K562 (cell line): ENCODE results near the gene SDC3. TPM values are rescaled to one million over a fixed set of nuclear protein-coding genes. Genes with fewer than 3 reads are reported as not detected.

Source experiments
- CAMTA2 ChIP-seq: fragments of 250-450 bp; sonication (Bioruptor Pico); conservative IDR thresholded peaks from 2 replicates; pipeline ENCODE4 v1.5.1; 2022
- ETV5 ChIP-seq: sonication (generic); formaldehyde crosslinking; IDR thresholded peaks from 2 replicates; pipeline ENCODE4 v1.4.0; 2020; ENCODE audit warnings: low read depth, mild to moderate bottlenecking, missing genetic modification reagents
- FIP1L1 ChIP-seq: fragments of 200-400 bp; formaldehyde crosslinking; IDR thresholded peaks from 2 replicates; pipeline ENCODE4 v1.6.1; 2018; ENCODE audit warnings: mild to moderate bottlenecking, low read depth, low read length; ENCODE audit not compliant: poor library complexity, severe bottlenecking
- HDAC3 ChIP-seq: fragments of 450-650 bp; IDR thresholded peaks from 2 replicates; pipeline ENCODE4 v1.6.1; 2018; ENCODE audit warnings: borderline replicate concordance, mild to moderate bottlenecking, moderate library complexity; ENCODE audit not compliant: partially characterized antibody
- KAT8 ChIP-seq: fragments of 450-650 bp; IDR thresholded peaks from 2 replicates; pipeline ENCODE4 v1.6.1; 2016; ENCODE audit warnings: low read depth, mild to moderate bottlenecking
- KLF6 ChIP-seq: fragments of 250-450 bp; sonication (Bioruptor Pico); IDR thresholded peaks from 2 replicates; pipeline ENCODE4 v1.4.0; 2020; ENCODE audit warnings: mild to moderate bottlenecking, moderate library complexity, borderline replicate concordance
- MEF2A ChIP-seq: IDR thresholded peaks from 2 replicates; pipeline ENCODE4 v1.6.1; 2011; ENCODE audit warnings: low read depth, mild to moderate bottlenecking, low read length, moderate library complexity; ENCODE audit not compliant: control insufficient read depth
- NR2C2 ChIP-seq, 2 experiments: fragments of 200-800 bp in 1 of 2; sonication (Bioruptor generic) in 1 of 2; sonication (generic) in 1 of 2; formaldehyde crosslinking in 1 of 2; IDR thresholded peaks; 2 replicates each; pipeline versions ENCODE4 v1.6.1 to v1.8.0; 2016 to 2022; ENCODE audit warnings: mild to moderate bottlenecking in 1 of 2, missing compliant biosample characterization in 1 of 2, missing genetic modification characterization in 1 of 2, missing genetic modification reagents in 1 of 2
- NRF1 ChIP-seq, 2 experiments: fragments of 450-650 bp; IDR thresholded peaks in 1 of 2; conservative IDR thresholded peaks in 1 of 2; 2 replicates each; pipeline ENCODE4 v1.6.1; 2014; ENCODE audit warnings: mild to moderate bottlenecking in 2 of 2
- PML ChIP-seq: IDR thresholded peaks from 2 replicates; pipeline ENCODE4 v1.6.1; 2012; ENCODE audit warnings: low read length, inconsistent platforms
- POLR2A ChIP-seq: fragments of 450-650 bp; conservative IDR thresholded peaks from 2 replicates; pipeline ENCODE4 v1.6.1; 2016
- PTRF ChIP-seq: fragments of 450-650 bp; IDR thresholded peaks from 2 replicates; pipeline ENCODE4 v1.6.1; 2016; ENCODE audit warnings: mild to moderate bottlenecking, missing genetic modification characterization, missing compliant biosample characterization
- RAD21 ChIP-seq, 2 experiments: fragments of 250-450 bp in 1 of 2; fragments of 450-650 bp in 1 of 2; sonication (Bioruptor Pico) in 1 of 2; formaldehyde crosslinking in 1 of 2; IDR thresholded peaks in 1 of 2; conservative IDR thresholded peaks in 1 of 2; 2 replicates each; pipeline versions ENCODE4 v1.4.0 to v1.8.0; 2020 to 2022; ENCODE audit warnings: mild to moderate bottlenecking in 2 of 2, moderate library complexity in 1 of 2
- SMARCC2 ChIP-seq: fragments of 450-650 bp; IDR thresholded peaks from 2 replicates; pipeline ENCODE4 v1.6.1; 2017; ENCODE audit warnings: antibody characterized with exemption, moderate library complexity, mild to moderate bottlenecking, low read depth
- ZBTB11 ChIP-seq, 3 experiments: fragments of 200-800 bp in 1 of 3; fragments of 250-450 bp in 1 of 3; fragments of 450-650 bp in 1 of 3; sonication (Bioruptor Pico) in 1 of 3; sonication (Bioruptor generic) in 1 of 3; formaldehyde crosslinking in 1 of 3; IDR thresholded peaks; 2 replicates each; pipeline versions ENCODE4 v1.6.1 to v1.8.0; 2016 to 2022; ENCODE audit warnings: mild to moderate bottlenecking in 2 of 3, missing genetic modification characterization in 2 of 3, missing compliant biosample characterization in 1 of 3, moderate library complexity in 1 of 3
- ZBTB34 ChIP-seq: fragments of 250-450 bp; sonication (Bioruptor Pico); IDR thresholded peaks from 2 replicates; pipeline ENCODE4 v1.8.0; 2021; ENCODE audit warnings: mild to moderate bottlenecking, moderate library complexity
- ZFP30 ChIP-seq: fragments of 250-450 bp; sonication (Bioruptor Pico); IDR thresholded peaks from 2 replicates; pipeline ENCODE4 v1.8.0; 2022; ENCODE audit warnings: moderate library complexity, mild to moderate bottlenecking, inconsistent platforms, borderline replicate concordance
- ZKSCAN8 ChIP-seq: fragments of 200-800 bp; sonication (Bioruptor generic); IDR thresholded peaks from 2 replicates; pipeline ENCODE4 v1.6.1; 2016; ENCODE audit warnings: missing genetic modification characterization, missing compliant biosample characterization
- ZNF232 ChIP-seq: sonication (generic); formaldehyde crosslinking; IDR thresholded peaks from 2 replicates; pipeline ENCODE4 v1.8.0; 2022; ENCODE audit warnings: mild to moderate bottlenecking, missing genetic modification reagents
- ZSCAN32 ChIP-seq: fragments of 450-650 bp; formaldehyde crosslinking; IDR thresholded peaks from 2 replicates; pipeline ENCODE4 v1.4.0; 2020; ENCODE audit warnings: mild to moderate bottlenecking, moderate library complexity
- polyA plus RNA-seq, 8 experiments: library from polyadenylated mRNA; depleted of rRNA in 4 of 8; stranded (reverse) in 5 of 8; unstranded in 3 of 8; fragments of >200 nt; fragmentation: Nextera tagmentation in 2 of 8; fragmentation: Illumina TruSeq in 1 of 8; extraction: Ambion mirVana in 2 of 8; extraction: Trizol in 1 of 8; gene quantifications; 2 replicates each; pipeline versions ENCODE4 v1.2.1 to v1.2.3, GENCODE V29; 2011 to 2014; ENCODE audit warnings: inconsistent platforms in 1 of 8, missing spikeins in 1 of 8
- total RNA-seq, 7 experiments: library from RNA; depleted of rRNA in 6 of 7; stranded (reverse); fragments of >200 nt in 6 of 7; fragmentation: Illumina TruSeq in 2 of 7; extraction: Trizol in 2 of 7; gene quantifications; 2 replicates each; pipeline versions ENCODE4 v1.2.1 to v1.2.3, GENCODE V29; 2011 to 2021; ENCODE audit warnings: low replicate concordance in 1 of 7

Gene SDC3
- total and polyA plus RNA-seq, 9 of the 15 experiments (the other 6 are each of a cell fraction or from before 2014, with no cell fraction given) = 0.38 to 44.1 (median 12.1) TPM

GRCh38 chr1:30929135-30929889, 20.8 kb upstream of the SDC3 start (continued):
- TF ChIP-seq ZKSCAN8 (CRISPR knock-in tag) = no peak
- 0 out of 6 replicates have a peak, but pooled peaks of 1 of the 3 experiments have one; percentile 22 for TF ChIP-seq ZBTB11 (CRISPR knock-in tag; IDR thresholded peaks at IDR 0.05)
- TF ChIP-seq MEF2A = no peak
- no peak for TF ChIP-seq KAT8
- TF ChIP-seq ETV5 (CRISPR knock-in tag) = no peak
- no peak for TF ChIP-seq ZFP30 (CRISPR knock-in tag)
- TF ChIP-seq PML = no peak
- TF ChIP-seq ZNF232 (CRISPR knock-in tag) = peak; percentile 74; the same call in 1 of the 2 replicates
- TF ChIP-seq KLF6 = no peak
- TF ChIP-seq RAD21 (CRISPR knock-in tag; conservative IDR thresholded peaks at IDR 0.05 in 1 of 2, IDR thresholded peaks at IDR 0.05 in 1 of 2) = peak; percentile 83 to 96
- TF ChIP-seq FIP1L1 = no peak
- no peak for TF ChIP-seq CAMTA2
- no peak for TF ChIP-seq NRF1 (conservative IDR thresholded peaks at IDR 0.05 in 1 of 2, IDR thresholded peaks at IDR 0.05 in 1 of 2)
- no peak for TF ChIP-seq ZSCAN32
- TF ChIP-seq HDAC3 = no peak
- TF ChIP-seq ZBTB34 (CRISPR knock-in tag) = no peak
- TF ChIP-seq SMARCC2 = no peak
- TF ChIP-seq NR2C2 (CRISPR knock-in tag; IDR thresholded peaks at IDR 0.05) = no peak; the same call in 1 of the 2 replicates
- TF ChIP-seq NR2C2 (tag; IDR thresholded peaks at IDR 0.05) = peak; percentile 73
- no peak for TF ChIP-seq PTRF (tag)
- TF ChIP-seq POLR2A = no peak; the same call in 1 of the 2 replicates
